GM12873 (cell line): ENCODE data around the gene GPBP1L1.

Source experiments
- CTCF ChIP-seq: IDR thresholded peaks from 2 replicates; pipeline ENCODE4 v1.5.1; 2012; ENCODE audit warnings: low read depth, mild to moderate bottlenecking, moderate library complexity, low read length, control low read depth; ENCODE audit not compliant: insufficient read depth; ENCODE audit errors: missing control alignments

The GPBP1L1 gene

GRCh38 chr1:45686288-45687013, at the start of gene GPBP1L1:
Gene GPBP1L1, minus strand, starts transcription at chr1:45686533. Its CDS starts 27,446 bp downstream, at chr1:45659087.
- TF ChIP-seq CTCF, result no peak

- TF ChIP-seq CTCF, result no peak
Measured at GRCh38 chr1:45730780-45731319, 44.5 kb upstream of the GPBP1L1 start.

- no peak for TF ChIP-seq CTCF
Measured at GRCh38 chr1:45730075-45730779, 43.9 kb upstream of the GPBP1L1 start.

- no peak for TF ChIP-seq CTCF
Measured at GRCh38 chr1:45723248-45723930, 37.1 kb upstream of the GPBP1L1 start.

- TF ChIP-seq CTCF, result no peak
Measured at GRCh38 chr1:45722809-45723208, 36.5 kb upstream of the GPBP1L1 start.

- TF ChIP-seq CTCF, result no peak
Measured at GRCh38 chr1:45721207-45721606, 34.9 kb upstream of the GPBP1L1 start.

GRCh38 chr1:45718289-45718688, 32.0 kb upstream of the GPBP1L1 start:
- no peak for TF ChIP-seq CTCF
